ENCODE measurements around the gene NTN1. TPM values are rescaled to one million over a fixed set of nuclear protein-coding genes. Genes with fewer than 3 reads are reported as not detected.
"Not testable (repeated sequence)": the region's sequence is repeated elsewhere in the genome, so short reads cannot be mapped to it uniquely, and the experiment has no call there.

The NTN1 gene
- total RNA-seq, 1 donor from 2014 or later = 0.94 TPM

- DNase-seq (ENCODE audit: low read depth) = no peak
These were observed 65.3 kb downstream of the NTN1 start for GRCh38 chr17:9086577-9086976.

- DNase-seq (ENCODE audit: low read depth) = no peak
These were observed 66.6 kb downstream of the NTN1 start for GRCh38 chr17:9087921-9088320.

- DNase-seq (ENCODE audit: low read depth) = no peak
These were observed 69.4 kb downstream of the NTN1 start for GRCh38 chr17:9090641-9091096.

- DNase-seq (ENCODE audit: low read depth) = no peak
These were observed 72.9 kb downstream of the NTN1 start for GRCh38 chr17:9094193-9094592.

GRCh38 chr17:9095390-9095789, 74.1 kb downstream of the NTN1 start:
- no peak for DNase-seq (ENCODE audit: low read depth)

- no peak for DNase-seq (ENCODE audit: low read depth)
These were observed 77.0 kb downstream of the NTN1 start for GRCh38 chr17:9098242-9098825.

GRCh38 chr17:9101356-9101755, 80.0 kb downstream of the NTN1 start:
- no peak for DNase-seq (ENCODE audit: low read depth)

- DNase-seq (ENCODE audit: low read depth) = not testable (repeated sequence)
These were observed 81.9 kb downstream of the NTN1 start for GRCh38 chr17:9103193-9103592.

GRCh38 chr17:9104370-9105041, 83.2 kb downstream of the NTN1 start:
- DNase-seq (ENCODE audit: low read depth) = no peak

- DNase-seq (ENCODE audit: low read depth) = no peak
These were observed 84.0 kb downstream of the NTN1 start for GRCh38 chr17:9105068-9105868.

- DNase-seq (ENCODE audit: low read depth) = not testable (repeated sequence)
These were observed 85.0 kb downstream of the NTN1 start for GRCh38 chr17:9106278-9106677.

GRCh38 chr17:9107527-9107926, 86.2 kb downstream of the NTN1 start:
- DNase-seq (ENCODE audit: low read depth) = no peak

GRCh38 chr17:9108146-9108545, 86.8 kb downstream of the NTN1 start:
- DNase-seq (ENCODE audit: low read depth) = no peak

GRCh38 chr17:9109933-9110332, 88.6 kb downstream of the NTN1 start:
- DNase-seq (ENCODE audit: low read depth) = no peak

- no peak for DNase-seq (ENCODE audit: low read depth)
These were observed 89.2 kb downstream of the NTN1 start for GRCh38 chr17:9110501-9110900.

- DNase-seq (ENCODE audit: low read depth) = peak; percentile 6
These were observed 94.2 kb downstream of the NTN1 start for GRCh38 chr17:9115214-9116191.

GRCh38 chr17:9116311-9116835, 95.1 kb downstream of the NTN1 start:
- DNase-seq (ENCODE audit: low read depth) = no peak

GRCh38 chr17:9116861-9117568, 95.7 kb downstream of the NTN1 start:
- no peak for DNase-seq (ENCODE audit: low read depth)

- no peak for DNase-seq (ENCODE audit: low read depth)
These were observed 99.2 kb downstream of the NTN1 start for GRCh38 chr17:9120471-9120870.

- DNase-seq (ENCODE audit: low read depth) = no peak
These were observed 100.0 kb downstream of the NTN1 start for GRCh38 chr17:9121186-9121820.
